GM21717 (cell line): ENCODE measurements around the gene AK8.

Experiments used
- ATAC-seq: cut with Tn5 transposase; IDR thresholded peaks from one replicate; pipeline ENCODE4 v1.9.1; 2021; ENCODE audit warnings: mild to moderate bottlenecking, moderate library complexity; ENCODE audit not compliant: unreplicated experiment

AK8 gene

DNA sequence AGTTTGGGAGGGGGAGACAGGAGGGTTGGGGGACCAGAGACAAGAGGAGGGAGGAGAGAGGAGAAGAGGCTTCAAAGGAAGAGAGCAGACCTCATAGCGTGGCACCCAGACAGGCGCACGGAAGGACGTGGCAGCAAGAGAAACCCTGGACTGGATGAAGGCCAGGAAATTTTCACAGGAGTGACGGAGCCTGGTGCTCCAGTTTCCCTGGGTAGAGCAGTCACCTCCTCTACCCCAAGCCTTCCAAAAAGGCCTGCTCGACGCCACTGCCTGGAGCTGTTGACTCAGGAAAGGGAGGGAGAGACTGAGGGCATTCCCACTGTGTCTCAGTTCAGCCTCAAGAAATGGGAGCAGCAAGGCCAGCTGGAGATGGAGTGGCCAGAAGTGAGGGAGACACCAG lies 19.3 kb downstream of the AK8 start:
- ATAC-seq = no peak

DNA sequence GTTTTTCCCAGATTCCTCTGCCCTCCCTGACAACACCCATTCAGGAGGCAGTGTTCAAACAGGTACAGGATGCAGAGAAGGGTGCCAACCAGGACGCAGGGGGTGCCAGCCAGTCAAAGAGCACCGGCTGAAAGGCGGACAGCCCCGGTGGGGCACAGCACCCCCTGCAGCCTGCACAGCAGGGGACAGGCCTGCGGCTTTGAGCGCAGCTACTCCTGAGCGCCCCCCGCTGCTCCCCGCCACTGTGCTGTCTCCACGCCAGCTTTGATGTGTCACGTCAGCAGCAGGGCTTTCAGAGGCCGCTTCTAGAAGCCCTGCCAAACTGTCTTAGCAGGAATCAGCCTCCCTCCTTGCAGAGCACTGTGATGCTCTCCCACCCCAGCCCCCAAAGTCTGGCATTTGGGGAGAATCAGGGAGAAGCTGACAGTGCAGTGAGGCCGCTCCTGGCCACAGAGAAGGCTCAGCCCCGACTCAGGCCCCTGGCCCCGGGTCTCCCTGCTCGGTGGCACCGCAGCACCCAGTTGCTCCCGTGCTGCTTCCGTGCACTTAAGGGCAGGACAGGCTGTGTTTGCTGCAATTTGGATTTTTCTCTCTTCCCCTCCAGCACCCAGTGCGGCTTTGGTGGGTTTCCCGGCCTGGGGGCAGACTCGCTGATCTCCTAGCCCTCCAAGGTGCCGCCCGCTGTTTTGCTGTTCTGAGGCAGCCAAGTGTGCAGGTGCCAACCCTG lies 20.3 kb downstream of the AK8 start:
- ATAC-seq = no peak

DNA sequence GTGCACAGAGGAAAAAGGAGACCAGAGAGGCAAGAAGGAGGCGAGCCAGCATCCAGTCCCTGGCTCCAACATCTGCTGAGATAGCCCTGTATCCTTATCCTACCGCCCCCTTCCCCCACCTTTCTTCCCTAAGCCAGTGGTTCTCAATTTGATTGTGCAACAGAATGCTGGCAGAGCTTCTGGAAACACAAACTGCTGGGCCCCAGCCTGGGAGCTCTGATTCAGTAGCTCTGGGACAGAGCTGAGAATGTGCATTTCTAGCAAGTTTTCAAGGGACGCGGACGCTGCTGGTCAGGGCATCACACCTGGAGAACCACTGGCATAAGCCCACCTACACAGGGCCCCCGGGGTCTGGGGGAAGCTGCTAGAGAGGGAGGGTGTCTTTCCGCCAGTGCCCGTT lies 21.1 kb downstream of the AK8 start:
- ATAC-seq = no peak

GRCh38 chr9:132855904-132856303 lies 22.2 kb downstream of the AK8 start:
- no peak for ATAC-seq

GRCh38 chr9:132854832-132855231 lies 23.3 kb downstream of the AK8 start:
- ATAC-seq = no peak

- no peak for ATAC-seq
These were observed 24.6 kb downstream of the AK8 start for GRCh38 chr9:132853482-132853881.

- ATAC-seq = no peak
These were observed 28.8 kb downstream of the AK8 start for GRCh38 chr9:132849185-132849706.

- ATAC-seq = no peak
These were observed 31.1 kb downstream of the AK8 start for GRCh38 chr9:132846918-132847515.

GRCh38 chr9:132846109-132846917 lies 31.8 kb downstream of the AK8 start:
- ATAC-seq = no peak

GRCh38 chr9:132842124-132843044 lies 35.7 kb downstream of the AK8 start:
- no peak for ATAC-seq

GRCh38 chr9:132840980-132841379 lies 37.1 kb downstream of the AK8 start:
- ATAC-seq = no peak

GRCh38 chr9:132838291-132838690 lies 39.8 kb downstream of the AK8 start:
- no peak for ATAC-seq

DNA sequence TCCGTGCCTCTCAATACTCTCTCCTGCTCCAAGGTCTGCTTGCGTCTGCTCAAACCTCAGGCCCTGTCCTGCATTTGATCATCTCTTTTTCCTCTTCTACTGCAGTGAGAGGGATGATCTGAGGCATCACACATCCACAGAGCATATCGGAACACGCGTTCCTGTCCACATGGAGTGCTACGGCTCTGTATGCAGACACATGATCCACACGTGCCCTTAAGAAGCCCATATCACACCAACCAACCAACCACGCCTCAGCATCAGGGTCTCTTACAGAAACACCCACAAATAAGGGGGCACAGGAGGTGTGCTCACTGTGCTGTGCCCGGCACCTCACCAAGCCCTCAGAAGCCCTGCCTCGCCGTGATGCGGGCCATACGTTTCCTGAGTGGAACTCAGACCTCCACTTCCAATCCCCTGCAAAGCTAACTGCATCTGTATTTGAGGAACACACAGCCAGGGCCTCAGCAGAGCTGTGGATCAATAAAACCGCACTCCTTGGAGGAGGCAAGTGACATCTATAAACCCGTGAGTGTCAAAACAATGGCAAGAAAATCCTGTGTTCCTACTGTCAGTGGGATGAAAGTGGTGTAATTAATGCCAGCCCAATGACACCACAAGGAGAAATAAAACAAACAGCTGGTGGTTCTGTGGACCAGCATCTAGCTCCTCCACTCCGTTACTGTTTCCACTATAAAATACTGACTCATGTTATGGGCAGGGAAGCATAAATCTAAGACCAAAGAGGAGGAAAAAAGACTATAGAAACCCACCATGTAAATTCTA lies 40.4 kb downstream of the AK8 start:
- no peak for ATAC-seq

DNA sequence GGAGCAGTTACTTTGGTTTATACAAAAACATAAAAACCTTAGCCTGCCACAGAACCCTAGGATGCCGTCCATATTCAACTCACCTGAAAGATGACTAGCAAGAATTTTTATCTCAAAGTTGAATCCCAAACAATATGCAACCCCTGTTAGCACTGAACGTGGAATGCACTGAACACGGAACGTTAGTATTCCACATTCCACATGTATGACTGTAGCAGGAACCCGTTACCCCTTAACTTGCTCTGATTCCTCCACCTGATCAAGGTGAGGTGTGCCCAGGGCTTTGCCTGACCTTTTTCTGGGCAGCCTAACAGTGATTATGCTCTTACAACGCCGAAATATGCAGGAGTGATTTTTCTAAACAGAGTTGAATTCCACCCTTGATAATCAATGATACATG lies 43.7 kb downstream of the AK8 start:
- ATAC-seq = no peak

DNA sequence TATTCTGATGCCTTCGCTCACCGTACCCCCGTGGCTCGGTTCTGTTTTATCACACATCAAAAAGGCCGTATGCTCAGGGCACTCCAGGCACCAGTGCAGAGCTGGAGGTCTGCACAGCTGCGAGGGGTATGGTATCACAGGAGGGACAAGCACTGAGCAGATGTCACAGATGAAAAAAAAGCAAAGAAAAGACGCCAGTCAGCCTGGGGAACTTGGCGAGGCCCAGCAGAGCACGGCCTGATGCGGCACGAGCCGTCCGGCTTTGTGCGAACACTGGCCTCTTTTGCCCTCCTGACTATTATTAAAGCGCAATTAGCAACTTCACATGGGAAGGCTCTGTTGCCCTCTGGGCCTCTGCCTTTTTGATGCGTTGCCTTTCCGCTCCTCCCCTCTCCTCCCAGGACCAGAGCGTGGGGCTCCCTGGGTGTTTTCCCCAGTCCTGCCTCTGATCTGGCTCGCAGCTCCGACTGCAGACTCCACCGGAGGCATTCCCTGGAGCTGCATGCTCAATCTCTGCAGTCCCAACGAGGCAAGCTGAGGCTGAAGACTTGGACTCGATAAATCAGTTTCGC lies 44.4 kb downstream of the AK8 start:
- no peak for ATAC-seq

DNA sequence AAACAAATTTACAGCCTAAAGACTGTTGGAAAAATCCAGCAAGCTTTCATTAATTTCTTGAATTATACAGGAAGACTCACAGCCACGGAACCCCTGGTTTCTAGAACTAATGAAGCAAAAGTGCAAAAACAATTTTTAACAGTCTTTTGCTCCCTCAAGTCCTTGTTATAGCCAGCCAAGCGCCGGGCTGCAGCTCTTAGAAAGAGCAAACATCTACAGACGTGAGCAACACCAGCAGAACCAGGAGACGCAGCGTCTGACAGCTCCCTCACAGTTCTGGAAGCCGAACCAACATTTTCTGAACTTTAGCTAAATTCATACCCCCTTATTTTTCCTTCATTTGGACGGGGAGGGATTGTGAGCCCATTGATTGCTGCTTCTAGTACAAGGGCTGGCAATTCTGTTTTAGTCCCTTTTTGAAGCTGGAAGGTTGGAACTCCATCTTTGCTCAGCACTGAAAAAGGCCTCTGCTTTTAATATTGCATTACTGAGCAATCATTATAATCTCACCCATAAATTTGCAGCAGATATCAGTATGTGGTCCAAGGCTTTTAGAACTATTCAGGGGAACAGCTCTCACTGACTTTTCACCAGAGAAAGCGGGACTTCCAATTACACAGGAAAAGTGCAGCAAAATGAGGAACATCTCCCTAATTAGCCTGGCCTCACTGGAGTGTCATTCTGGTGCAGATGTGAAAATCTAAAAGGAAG lies 45.8 kb downstream of the AK8 start:
- no peak for ATAC-seq

DNA sequence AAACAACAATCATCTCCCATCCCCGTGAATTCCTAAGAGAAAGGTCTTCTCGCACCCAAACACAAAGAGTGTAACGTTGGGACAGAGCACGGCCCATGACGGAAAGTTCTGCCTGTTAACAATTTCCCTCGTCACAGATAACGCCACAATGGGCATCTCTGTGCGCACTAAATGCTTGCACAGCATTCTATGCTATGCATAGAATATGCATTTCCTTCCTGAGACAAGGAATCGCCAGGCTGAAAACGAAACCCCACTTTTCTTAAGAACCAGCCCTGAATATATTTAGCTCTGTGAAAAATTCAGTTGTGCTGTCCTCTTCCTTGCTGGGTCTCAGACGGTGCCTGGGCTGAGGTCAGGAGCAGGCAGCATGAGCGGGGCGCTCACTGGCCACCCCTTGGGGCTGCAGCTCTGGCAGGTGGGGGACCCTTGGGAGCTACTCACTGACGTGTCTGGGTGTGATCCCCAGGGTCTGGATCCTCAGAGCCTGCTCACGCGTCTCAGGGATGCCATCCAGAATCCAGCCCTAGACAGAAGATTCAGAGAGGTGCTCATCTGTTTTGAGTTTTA lies 49.8 kb downstream of the AK8 start:
- no peak for ATAC-seq

DNA sequence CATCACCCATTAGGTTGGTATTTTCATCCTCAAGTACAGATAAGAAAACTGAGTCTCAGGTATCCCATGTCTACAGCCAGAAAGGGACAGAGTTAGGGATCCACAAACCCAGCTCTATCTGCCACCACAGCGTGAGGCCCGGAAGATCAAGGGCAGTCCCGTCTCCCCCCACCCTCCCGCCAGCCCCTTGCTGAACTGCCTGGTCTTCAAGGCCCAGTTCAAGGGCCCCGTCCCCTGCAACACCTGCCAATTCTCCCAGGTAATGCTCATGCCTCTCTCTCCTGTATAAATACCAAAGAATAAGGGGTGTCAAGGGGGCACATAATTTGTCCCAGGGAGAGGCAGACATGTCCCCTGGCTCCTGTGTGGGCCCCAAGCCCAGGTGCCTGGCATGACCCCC lies 50.7 kb downstream of the AK8 start:
- no peak for ATAC-seq
